ENCODE measurements around the gene PIPOX.

The PIPOX gene

GRCh38 chr17:29010129-29010528 lies 32.8 kb upstream of the PIPOX start:
- no peaks in the 10 kb centered on the region for H3K9me3 ChIP-seq (ENCODE audit: control insufficient read depth, insufficient read depth, low read length)
- no peaks in the 10 kb centered on the region for H3K4me1 ChIP-seq (ENCODE audit: control insufficient read depth, low read length)
- no peak overlapping the region for H3K27ac ChIP-seq (ENCODE audit: low read depth, low read length)
- peaks cover 35% of the 10 kb centered on the region for H3K27me3 ChIP-seq (ENCODE audit: control insufficient read depth, low read length)
- H3K36me3 ChIP-seq (ENCODE audit: control insufficient read depth, low read length): no peaks in the 10 kb centered on the region
- no peaks in the 10 kb centered on the region for H3K9me2 ChIP-seq (replicated peaks; ENCODE audit: control insufficient read depth, low read length)
- H4K20me1 ChIP-seq (ENCODE audit: control insufficient read depth, insufficient read depth, low read depth, low read length): no peaks in the 10 kb centered on the region
- TF ChIP-seq EZH2phosphoT487 (IDR thresholded peaks at IDR 0.05; ENCODE audit: borderline replicate concordance, low read length) (no peak), CTCF (IDR thresholded peaks at IDR 0.05; ENCODE audit: low read depth, low read length, poor library complexity, severe bottlenecking) (no peak)
- H3F3A ChIP-seq (ENCODE audit: control insufficient read depth, insufficient read depth): no peaks in the 10 kb centered on the region
- H3K4me3 ChIP-seq (ENCODE audit: low read length): no peak overlapping the region
- no peak overlapping the region for H3K4me2 ChIP-seq (ENCODE audit: low read length)
- no peaks in the 10 kb centered on the region for H3K79me2 ChIP-seq (ENCODE audit: control insufficient read depth, low read length)

GRCh38 chr17:29010586-29010985 lies 32.4 kb upstream of the PIPOX start:
- H3K79me2 ChIP-seq (ENCODE audit: control insufficient read depth, low read length): no peaks in the 10 kb centered on the region
- no peaks in the 10 kb centered on the region for H3K9me2 ChIP-seq (replicated peaks; ENCODE audit: control insufficient read depth, low read length)

DNA sequence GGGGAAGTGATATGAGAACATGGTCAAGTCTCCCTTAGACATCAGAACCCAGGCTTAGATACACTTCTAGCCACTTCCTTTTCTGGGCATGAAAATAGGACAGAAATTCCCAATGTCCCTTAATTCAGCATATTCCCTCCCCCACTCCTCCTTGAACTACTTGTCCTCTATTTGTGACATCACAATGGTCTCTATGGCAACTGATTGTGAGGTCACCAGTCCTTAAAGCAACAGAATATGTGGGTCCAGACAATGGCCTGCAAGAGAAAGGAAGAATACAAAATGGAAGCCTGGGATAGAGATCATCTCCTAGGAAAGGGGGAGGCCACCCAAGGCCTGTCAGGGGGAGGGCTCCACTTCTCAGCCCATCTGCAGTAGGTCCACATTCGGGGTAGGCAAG lies 30.4 kb upstream of the PIPOX start:
- Histone ChIP-seq H3K27ac (ENCODE audit: low read depth, low read length) (no peak overlapping the region), H3K27me3 (ENCODE audit: control insufficient read depth, low read length) (peaks cover 39% of the 10 kb centered on the region)
- TF ChIP-seq CTCF (IDR thresholded peaks at IDR 0.05; ENCODE audit: low read depth, low read length, poor library complexity, severe bottlenecking) (no peak), EZH2phosphoT487 (IDR thresholded peaks at IDR 0.05; ENCODE audit: borderline replicate concordance, low read length) (no peak)

More at GRCh38 chr17:29010586-29010985, 32.4 kb upstream of the PIPOX start:
- Histone ChIP-seq H3K4me3 (ENCODE audit: low read length) (no peak overlapping the region), H3K36me3 (ENCODE audit: control insufficient read depth, low read length) (no peaks in the 10 kb centered on the region), H3K9me3 (ENCODE audit: control insufficient read depth, insufficient read depth, low read length) (no peaks in the 10 kb centered on the region), H3K4me2 (ENCODE audit: low read length) (no peak overlapping the region), H4K20me1 (ENCODE audit: control insufficient read depth, insufficient read depth, low read depth, low read length) (no peaks in the 10 kb centered on the region), H3K4me1 (ENCODE audit: control insufficient read depth, low read length) (no peaks in the 10 kb centered on the region), H3K27ac (ENCODE audit: low read depth, low read length) (no peak overlapping the region), H3K27me3 (ENCODE audit: control insufficient read depth, low read length) (peaks cover 36% of the 10 kb centered on the region), H3F3A (ENCODE audit: control insufficient read depth, insufficient read depth) (no peaks in the 10 kb centered on the region)
- TF ChIP-seq CTCF (IDR thresholded peaks at IDR 0.05; ENCODE audit: low read depth, low read length, poor library complexity, severe bottlenecking): no peak
- no peak for TF ChIP-seq EZH2phosphoT487 (IDR thresholded peaks at IDR 0.05; ENCODE audit: borderline replicate concordance, low read length)

GRCh38 chr17:29014716-29015115 lies 28.2 kb upstream of the PIPOX start:
- H4K20me1 ChIP-seq (ENCODE audit: control insufficient read depth, insufficient read depth, low read depth, low read length): no peaks in the 10 kb centered on the region
- TF ChIP-seq CTCF (IDR thresholded peaks at IDR 0.05; ENCODE audit: low read depth, low read length, poor library complexity, severe bottlenecking) (no peak), EZH2phosphoT487 (IDR thresholded peaks at IDR 0.05; ENCODE audit: borderline replicate concordance, low read length) (no peak)
- no peaks in the 10 kb centered on the region for H3K9me2 ChIP-seq (replicated peaks; ENCODE audit: control insufficient read depth, low read length)
- peaks cover 29% of the 10 kb centered on the region for H3K27me3 ChIP-seq (ENCODE audit: control insufficient read depth, low read length)
- H3K79me2 ChIP-seq (ENCODE audit: control insufficient read depth, low read length): no peaks in the 10 kb centered on the region
- H3K4me2 ChIP-seq (ENCODE audit: low read length): no peak overlapping the region
- H3F3A ChIP-seq (ENCODE audit: control insufficient read depth, insufficient read depth): no peaks in the 10 kb centered on the region
- no peaks in the 10 kb centered on the region for H3K9me3 ChIP-seq (ENCODE audit: control insufficient read depth, insufficient read depth, low read length)
- H3K4me3 ChIP-seq (ENCODE audit: low read length): no peak overlapping the region
- H3K27ac ChIP-seq (ENCODE audit: low read depth, low read length): no peak overlapping the region
- H3K36me3 ChIP-seq (ENCODE audit: control insufficient read depth, low read length): no peaks in the 10 kb centered on the region
- H3K4me1 ChIP-seq (ENCODE audit: control insufficient read depth, low read length): peaks cover 10% of the 10 kb centered on the region

More for the DNA sequence above, 30.4 kb upstream of the PIPOX start:
- no peaks in the 10 kb centered on the region for H3K36me3 ChIP-seq (ENCODE audit: control insufficient read depth, low read length)
- no peak overlapping the region for H3K4me3 ChIP-seq (ENCODE audit: low read length)
- no peaks in the 10 kb centered on the region for H3K9me3 ChIP-seq (ENCODE audit: control insufficient read depth, insufficient read depth, low read length)
- no peaks in the 10 kb centered on the region for H3F3A ChIP-seq (ENCODE audit: control insufficient read depth, insufficient read depth)
- H3K79me2 ChIP-seq (ENCODE audit: control insufficient read depth, low read length): no peaks in the 10 kb centered on the region
- no peaks in the 10 kb centered on the region for H3K4me1 ChIP-seq (ENCODE audit: control insufficient read depth, low read length)
- no peaks in the 10 kb centered on the region for H4K20me1 ChIP-seq (ENCODE audit: control insufficient read depth, insufficient read depth, low read depth, low read length)
- no peaks in the 10 kb centered on the region for H3K9me2 ChIP-seq (replicated peaks; ENCODE audit: control insufficient read depth, low read length)
- H3K4me2 ChIP-seq (ENCODE audit: low read length): no peak overlapping the region

Data from DOHH2 (cell line).